SK-N-SH treated with all-trans-retinoic acid at 6 μM for 48 hours (cell line): ENCODE data around the gene MRGPRG.

ENCODE experiments used
- ATAC-seq: fragments of 200-7000 bp; cut with Tn5 transposase; 3 replicates; pipeline ENCODE4 v1.9.1; 2020; ENCODE audit warnings: mild to moderate bottlenecking, moderate library complexity
- ARNTL ChIP-seq: fragments of 450-650 bp; formaldehyde crosslinking; IDR thresholded peaks from 2 replicates; pipeline ENCODE4 v1.5.0; 2020; ENCODE audit warnings: low read depth, mild to moderate bottlenecking, moderate library complexity, borderline replicate concordance
- BACH2 ChIP-seq: fragments of 250-450 bp; sonication (Bioruptor Pico); IDR thresholded peaks from 2 replicates; pipeline ENCODE4 v1.9.0; 2021; ENCODE audit warnings: mild to moderate bottlenecking, borderline replicate concordance
- CSDC2 ChIP-seq: fragments of 250-450 bp; sonication (Bioruptor Pico); IDR thresholded peaks from 2 replicates; pipeline ENCODE4 v1.5.0; 2020; ENCODE audit warnings: mild to moderate bottlenecking, moderate library complexity
- ESRRG ChIP-seq: fragments of 250-450 bp; sonication (Bioruptor Pico); IDR thresholded peaks from 2 replicates; pipeline ENCODE4 v1.6.1; 2021; ENCODE audit warnings: mild to moderate bottlenecking
- GLIS3 ChIP-seq: fragments of 250-450 bp; sonication (Bioruptor Pico); IDR thresholded peaks from 2 replicates; pipeline ENCODE4 v1.5.0; 2020; ENCODE audit warnings: mild to moderate bottlenecking, moderate library complexity
- OSR1 ChIP-seq: fragments of 250-450 bp; sonication (Bioruptor Pico); IDR thresholded peaks from 2 replicates; pipeline ENCODE4 v1.8.0; 2022; ENCODE audit warnings: moderate library complexity, mild to moderate bottlenecking, inconsistent platforms
- PPARA ChIP-seq: fragments of 250-450 bp; sonication (Bioruptor Pico); IDR thresholded peaks from 2 replicates; pipeline ENCODE4 v1.5.0; 2020; ENCODE audit warnings: mild to moderate bottlenecking, borderline replicate concordance
- RARB ChIP-seq: fragments of 250-450 bp; sonication (Bioruptor Pico); IDR thresholded peaks from 2 replicates; pipeline ENCODE4 v1.8.0; 2021; ENCODE audit warnings: mild to moderate bottlenecking, moderate library complexity
- SNAI2 ChIP-seq: fragments of 250-450 bp; sonication (Bioruptor Pico); IDR thresholded peaks from 2 replicates; pipeline ENCODE4 v1.5.0; 2020; ENCODE audit warnings: mild to moderate bottlenecking, moderate library complexity
- TCF4 ChIP-seq: fragments of 250-450 bp; sonication (Bioruptor Pico); IDR thresholded peaks from 2 replicates; pipeline ENCODE4 v1.8.0; 2021; ENCODE audit warnings: mild to moderate bottlenecking, moderate library complexity, borderline replicate concordance
- TOX ChIP-seq: fragments of 250-450 bp; sonication (Bioruptor Pico); IDR thresholded peaks from 2 replicates; pipeline ENCODE4 v1.8.0; 2021; ENCODE audit warnings: mild to moderate bottlenecking, moderate library complexity, borderline replicate concordance
- ZC3H10 ChIP-seq: fragments of 250-450 bp; sonication (Bioruptor Pico); IDR thresholded peaks from 2 replicates; pipeline ENCODE4 v1.5.1; 2021; ENCODE audit warnings: mild to moderate bottlenecking, moderate library complexity
- ZFP3 ChIP-seq: fragments of 250-450 bp; sonication (Bioruptor Pico); IDR thresholded peaks from 2 replicates; pipeline ENCODE4 v1.5.0; 2020; ENCODE audit warnings: mild to moderate bottlenecking, moderate library complexity
- ZFP30 ChIP-seq: fragments of 450-650 bp; formaldehyde crosslinking; IDR thresholded peaks from 2 replicates; pipeline ENCODE4 v1.5.0; 2022; ENCODE audit warnings: mild to moderate bottlenecking, moderate library complexity
- ZNF565 ChIP-seq: fragments of 450-650 bp; formaldehyde crosslinking; conservative IDR thresholded peaks from 2 replicates; pipeline ENCODE4 v1.5.0; 2020; ENCODE audit warnings: low read depth, mild to moderate bottlenecking, moderate library complexity
- ZNF70 ChIP-seq: fragments of 450-650 bp; formaldehyde crosslinking; IDR thresholded peaks from 2 replicates; pipeline ENCODE4 v1.5.0; 2020; ENCODE audit warnings: mild to moderate bottlenecking, moderate library complexity
- ZNF8 ChIP-seq: fragments of 450-650 bp; formaldehyde crosslinking; IDR thresholded peaks from 2 replicates; pipeline ENCODE4 v1.5.0; 2020; ENCODE audit warnings: mild to moderate bottlenecking, moderate library complexity
- TF ChIP-seq, protein P1 (sequence below): fragments of 250-450 bp; sonication (Bioruptor Pico); IDR thresholded peaks from 2 replicates; pipeline ENCODE4 v1.5.1; 2020; ENCODE audit warnings: low read depth, mild to moderate bottlenecking, moderate library complexity
- TF ChIP-seq, protein P2 (sequence below): fragments of 250-450 bp; sonication (Bioruptor Pico); IDR thresholded peaks from 2 replicates; pipeline ENCODE4 v1.5.1; 2021; ENCODE audit warnings: mild to moderate bottlenecking, moderate library complexity
- TF ChIP-seq, protein P3 (sequence below): fragments of 250-450 bp; sonication (Bioruptor Pico); IDR thresholded peaks from 2 replicates; pipeline ENCODE4 v1.5.0; 2020; ENCODE audit warnings: mild to moderate bottlenecking, moderate library complexity
- TF ChIP-seq, protein P4 (sequence below): fragments of 250-450 bp; sonication (Bioruptor Pico); IDR thresholded peaks from 2 replicates; pipeline ENCODE4 v1.8.0; 2020; ENCODE audit warnings: mild to moderate bottlenecking, moderate library complexity, borderline replicate concordance

MRGPRG gene

DNA sequence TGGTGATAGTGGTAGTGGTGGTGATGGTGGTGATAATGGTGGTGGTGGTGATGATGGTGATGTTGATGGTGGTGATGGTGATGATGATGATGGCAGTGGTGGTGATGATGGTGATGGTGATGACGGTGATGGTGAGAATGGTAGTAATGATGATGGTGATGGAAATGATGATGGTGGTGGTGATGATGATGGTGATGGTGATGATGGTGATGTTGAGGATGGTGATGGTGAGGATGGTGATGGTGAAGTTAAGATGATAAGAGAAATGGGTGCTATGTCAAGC, 11.8 kb downstream of the MRGPRG start:
- ATAC-seq, result no peak
- TF ChIP-seq, protein P1, sequence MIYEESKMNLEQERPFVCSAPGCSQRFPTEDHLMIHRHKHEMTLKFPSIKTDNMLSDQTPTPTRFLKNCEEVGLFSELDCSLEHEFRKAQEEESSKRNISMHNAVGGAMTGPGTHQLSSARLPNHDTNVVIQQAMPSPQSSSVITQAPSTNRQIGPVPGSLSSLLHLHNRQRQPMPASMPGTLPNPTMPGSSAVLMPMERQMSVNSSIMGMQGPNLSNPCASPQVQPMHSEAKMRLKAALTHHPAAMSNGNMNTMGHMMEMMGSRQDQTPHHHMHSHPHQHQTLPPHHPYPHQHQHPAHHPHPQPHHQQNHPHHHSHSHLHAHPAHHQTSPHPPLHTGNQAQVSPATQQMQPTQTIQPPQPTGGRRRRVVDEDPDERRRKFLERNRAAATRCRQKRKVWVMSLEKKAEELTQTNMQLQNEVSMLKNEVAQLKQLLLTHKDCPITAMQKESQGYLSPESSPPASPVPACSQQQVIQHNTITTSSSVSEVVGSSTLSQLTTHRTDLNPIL (CRISPR knock-in tag), result no peak
- TF ChIP-seq, protein P2, sequence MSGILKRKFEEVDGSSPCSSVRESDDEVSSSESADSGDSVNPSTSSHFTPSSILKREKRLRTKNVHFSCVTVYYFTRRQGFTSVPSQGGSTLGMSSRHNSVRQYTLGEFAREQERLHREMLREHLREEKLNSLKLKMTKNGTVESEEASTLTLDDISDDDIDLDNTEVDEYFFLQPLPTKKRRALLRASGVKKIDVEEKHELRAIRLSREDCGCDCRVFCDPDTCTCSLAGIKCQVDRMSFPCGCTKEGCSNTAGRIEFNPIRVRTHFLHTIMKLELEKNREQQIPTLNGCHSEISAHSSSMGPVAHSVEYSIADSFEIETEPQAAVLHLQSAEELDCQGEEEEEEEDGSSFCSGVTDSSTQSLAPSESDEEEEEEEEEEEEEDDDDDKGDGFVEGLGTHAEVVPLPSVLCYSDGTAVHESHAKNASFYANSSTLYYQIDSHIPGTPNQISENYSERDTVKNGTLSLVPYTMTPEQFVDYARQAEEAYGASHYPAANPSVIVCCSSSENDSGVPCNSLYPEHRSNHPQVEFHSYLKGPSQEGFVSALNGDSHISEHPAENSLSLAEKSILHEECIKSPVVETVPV (CRISPR knock-in tag), result no peak
- no peak for TF ChIP-seq ZNF565 (CRISPR knock-in tag)
- TF ChIP-seq ZC3H10, result no peak

DNA sequence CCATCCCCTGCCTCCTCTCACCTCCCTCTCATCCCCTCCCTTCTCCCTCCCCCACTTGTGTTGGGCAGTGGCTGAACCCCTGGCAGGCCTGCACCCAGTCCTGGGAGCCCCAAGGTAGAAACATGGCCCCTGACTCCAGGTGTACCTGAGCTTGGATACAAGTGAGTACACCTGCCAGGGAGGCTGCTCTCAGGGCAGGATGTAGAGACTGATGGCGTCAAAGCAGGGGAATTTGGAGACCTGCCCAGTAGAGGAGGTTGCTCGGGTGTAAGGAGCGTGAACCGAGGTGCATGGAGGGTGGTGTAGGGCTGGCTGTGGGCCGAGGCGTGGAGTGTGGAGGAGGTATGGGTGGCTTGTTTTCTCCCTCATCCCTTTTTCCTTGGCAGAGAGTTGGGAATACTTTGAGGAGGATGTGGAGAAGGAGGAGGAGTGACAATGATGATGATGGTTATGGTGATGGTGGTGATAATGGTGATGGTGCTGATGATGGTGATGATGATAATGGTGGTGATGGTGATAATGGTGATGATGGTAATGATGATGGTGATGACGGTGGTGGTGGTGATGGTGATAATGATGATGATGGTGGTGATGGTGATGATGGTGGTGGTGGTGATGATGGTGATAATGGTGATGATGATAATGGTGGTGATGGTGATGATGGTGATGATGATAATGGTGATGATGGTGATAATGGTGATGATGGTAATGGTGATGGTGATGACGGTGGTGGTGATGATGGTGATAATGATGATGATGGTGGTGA, 12.3 kb downstream of the MRGPRG start:
- no peak for ATAC-seq
- TF ChIP-seq ESRRG (CRISPR knock-in tag), result no peak
- TF ChIP-seq, protein P3, sequence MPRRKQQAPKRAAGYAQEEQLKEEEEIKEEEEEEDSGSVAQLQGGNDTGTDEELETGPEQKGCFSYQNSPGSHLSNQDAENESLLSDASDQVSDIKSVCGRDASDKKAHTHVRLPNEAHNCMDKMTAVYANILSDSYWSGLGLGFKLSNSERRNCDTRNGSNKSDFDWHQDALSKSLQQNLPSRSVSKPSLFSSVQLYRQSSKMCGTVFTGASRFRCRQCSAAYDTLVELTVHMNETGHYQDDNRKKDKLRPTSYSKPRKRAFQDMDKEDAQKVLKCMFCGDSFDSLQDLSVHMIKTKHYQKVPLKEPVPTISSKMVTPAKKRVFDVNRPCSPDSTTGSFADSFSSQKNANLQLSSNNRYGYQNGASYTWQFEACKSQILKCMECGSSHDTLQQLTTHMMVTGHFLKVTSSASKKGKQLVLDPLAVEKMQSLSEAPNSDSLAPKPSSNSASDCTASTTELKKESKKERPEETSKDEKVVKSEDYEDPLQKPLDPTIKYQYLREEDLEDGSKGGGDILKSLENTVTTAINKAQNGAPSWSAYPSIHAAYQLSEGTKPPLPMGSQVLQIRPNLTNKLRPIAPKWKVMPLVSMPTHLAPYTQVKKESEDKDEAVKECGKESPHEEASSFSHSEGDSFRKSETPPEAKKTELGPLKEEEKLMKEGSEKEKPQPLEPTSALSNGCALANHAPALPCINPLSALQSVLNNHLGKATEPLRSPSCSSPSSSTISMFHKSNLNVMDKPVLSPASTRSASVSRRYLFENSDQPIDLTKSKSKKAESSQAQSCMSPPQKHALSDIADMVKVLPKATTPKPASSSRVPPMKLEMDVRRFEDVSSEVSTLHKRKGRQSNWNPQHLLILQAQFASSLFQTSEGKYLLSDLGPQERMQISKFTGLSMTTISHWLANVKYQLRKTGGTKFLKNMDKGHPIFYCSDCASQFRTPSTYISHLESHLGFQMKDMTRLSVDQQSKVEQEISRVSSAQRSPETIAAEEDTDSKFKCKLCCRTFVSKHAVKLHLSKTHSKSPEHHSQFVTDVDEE (CRISPR knock-in tag), result no peak
- no peak for TF ChIP-seq ZC3H10
- no peak for TF ChIP-seq ZFP3 (CRISPR knock-in tag)
- TF ChIP-seq ZFP30 (CRISPR knock-in tag), result no peak
- TF ChIP-seq BACH2 (CRISPR knock-in tag), result no peak
- TF ChIP-seq, protein P1 (CRISPR knock-in tag), result no peak
- TF ChIP-seq ZNF8, result no peak
- TF ChIP-seq GLIS3 (CRISPR knock-in tag), result no peak
- TF ChIP-seq ZNF70, result no peak
- no peak for TF ChIP-seq RARB
- no peak for TF ChIP-seq PPARA (CRISPR knock-in tag)
- TF ChIP-seq CSDC2 (CRISPR knock-in tag), result no peak
- no peak for TF ChIP-seq OSR1 (CRISPR knock-in tag)
- no peak for TF ChIP-seq ZNF565 (CRISPR knock-in tag)
- TF ChIP-seq TOX (CRISPR knock-in tag), result no peak
- no peak for TF ChIP-seq ARNTL
- TF ChIP-seq, protein P2 (CRISPR knock-in tag), result no peak

DNA sequence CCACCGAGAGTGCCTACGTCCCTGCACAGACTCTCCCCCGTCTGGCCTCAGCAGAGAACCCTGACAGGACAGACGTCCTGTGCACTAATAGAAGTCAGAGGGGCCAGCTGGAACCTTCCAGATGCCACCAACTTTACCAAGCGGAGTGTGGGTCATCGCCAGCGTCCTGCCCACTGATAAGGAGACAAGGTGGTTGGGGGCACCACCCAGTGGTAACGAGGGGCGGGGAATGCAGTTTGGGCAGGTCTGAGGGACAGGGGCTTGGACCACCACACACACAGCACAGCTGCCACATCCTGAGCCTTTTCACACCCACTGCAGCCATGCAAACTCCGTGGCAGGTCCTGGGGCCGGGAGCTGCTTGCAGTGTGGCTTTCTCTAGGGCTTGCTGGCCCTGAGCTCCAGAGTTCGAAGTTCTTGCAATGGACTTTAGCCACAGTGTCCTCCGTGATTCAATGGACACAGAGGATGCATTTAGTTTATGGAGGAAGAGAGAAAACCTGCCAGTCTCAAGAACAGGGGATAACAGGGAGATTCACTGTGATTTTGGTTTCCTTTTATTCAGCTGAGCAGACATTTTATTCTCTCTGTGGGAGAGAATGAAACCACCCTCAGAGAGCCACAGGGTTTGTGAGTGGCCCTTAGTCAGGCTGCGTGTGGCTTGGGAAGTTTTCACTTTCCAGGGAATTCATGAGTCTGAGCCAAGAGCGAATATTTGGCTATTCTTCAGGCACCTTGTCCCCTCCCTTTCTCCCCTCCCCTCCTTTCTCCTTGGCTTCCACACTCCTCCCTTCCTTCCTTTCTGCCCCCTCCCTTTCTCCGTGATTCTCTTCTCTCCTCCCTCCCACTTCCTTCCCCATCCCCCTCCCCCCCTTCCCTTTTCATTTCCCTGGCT, 13.1 kb downstream of the MRGPRG start:
- no peak for ATAC-seq
- TF ChIP-seq, protein P4, sequence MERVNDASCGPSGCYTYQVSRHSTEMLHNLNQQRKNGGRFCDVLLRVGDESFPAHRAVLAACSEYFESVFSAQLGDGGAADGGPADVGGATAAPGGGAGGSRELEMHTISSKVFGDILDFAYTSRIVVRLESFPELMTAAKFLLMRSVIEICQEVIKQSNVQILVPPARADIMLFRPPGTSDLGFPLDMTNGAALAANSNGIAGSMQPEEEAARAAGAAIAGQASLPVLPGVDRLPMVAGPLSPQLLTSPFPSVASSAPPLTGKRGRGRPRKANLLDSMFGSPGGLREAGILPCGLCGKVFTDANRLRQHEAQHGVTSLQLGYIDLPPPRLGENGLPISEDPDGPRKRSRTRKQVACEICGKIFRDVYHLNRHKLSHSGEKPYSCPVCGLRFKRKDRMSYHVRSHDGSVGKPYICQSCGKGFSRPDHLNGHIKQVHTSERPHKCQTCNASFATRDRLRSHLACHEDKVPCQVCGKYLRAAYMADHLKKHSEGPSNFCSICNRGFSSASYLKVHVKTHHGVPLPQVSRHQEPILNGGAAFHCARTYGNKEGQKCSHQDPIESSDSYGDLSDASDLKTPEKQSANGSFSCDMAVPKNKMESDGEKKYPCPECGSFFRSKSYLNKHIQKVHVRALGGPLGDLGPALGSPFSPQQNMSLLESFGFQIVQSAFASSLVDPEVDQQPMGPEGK (CRISPR knock-in tag), result no peak
- TF ChIP-seq, protein P2 (CRISPR knock-in tag), result no peak
- TF ChIP-seq TOX (CRISPR knock-in tag) (no peak), PPARA (CRISPR knock-in tag) (no peak), SNAI2 (no peak), RARB (no peak), TCF4 (CRISPR knock-in tag) (no peak), ESRRG (CRISPR knock-in tag) (no peak), OSR1 (CRISPR knock-in tag) (no peak)
- TF ChIP-seq, protein P3 (CRISPR knock-in tag), result no peak
